Activated naive CD4-positive, alpha-beta T cell treated with Interleukin-2 at 50 U/mL for 16 hours (primary cell): ENCODE results near the gene EFL1.

Experiments
- DNase-seq: peaks from one replicate; pipeline ENCODE4 v3.0.0-alpha.2; 2020

Gene EFL1

GRCh38 chr15:82146990-82147461, 115.5 kb downstream of the EFL1 start:
- no peak for DNase-seq

DNA sequence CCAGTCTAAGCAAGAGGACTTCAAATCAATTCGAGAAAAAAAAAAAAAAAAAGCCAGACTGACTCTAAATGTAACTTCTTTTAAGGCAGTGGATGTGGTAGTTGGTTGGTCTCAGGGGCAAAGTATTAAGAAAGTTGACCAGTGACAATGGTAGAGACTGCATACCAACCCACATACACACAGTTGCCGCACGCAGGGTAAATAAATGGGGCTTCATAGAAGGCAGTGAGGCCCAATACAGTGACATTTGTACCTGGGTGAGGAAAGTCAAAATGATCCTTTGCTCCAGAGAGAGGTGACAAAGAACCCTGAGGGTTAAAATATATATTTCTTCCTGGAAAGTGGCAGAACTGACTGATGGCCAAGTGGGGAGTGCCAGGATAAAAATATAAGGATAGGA, 116.0 kb downstream of the EFL1 start:
- DNase-seq = no peak

DNA sequence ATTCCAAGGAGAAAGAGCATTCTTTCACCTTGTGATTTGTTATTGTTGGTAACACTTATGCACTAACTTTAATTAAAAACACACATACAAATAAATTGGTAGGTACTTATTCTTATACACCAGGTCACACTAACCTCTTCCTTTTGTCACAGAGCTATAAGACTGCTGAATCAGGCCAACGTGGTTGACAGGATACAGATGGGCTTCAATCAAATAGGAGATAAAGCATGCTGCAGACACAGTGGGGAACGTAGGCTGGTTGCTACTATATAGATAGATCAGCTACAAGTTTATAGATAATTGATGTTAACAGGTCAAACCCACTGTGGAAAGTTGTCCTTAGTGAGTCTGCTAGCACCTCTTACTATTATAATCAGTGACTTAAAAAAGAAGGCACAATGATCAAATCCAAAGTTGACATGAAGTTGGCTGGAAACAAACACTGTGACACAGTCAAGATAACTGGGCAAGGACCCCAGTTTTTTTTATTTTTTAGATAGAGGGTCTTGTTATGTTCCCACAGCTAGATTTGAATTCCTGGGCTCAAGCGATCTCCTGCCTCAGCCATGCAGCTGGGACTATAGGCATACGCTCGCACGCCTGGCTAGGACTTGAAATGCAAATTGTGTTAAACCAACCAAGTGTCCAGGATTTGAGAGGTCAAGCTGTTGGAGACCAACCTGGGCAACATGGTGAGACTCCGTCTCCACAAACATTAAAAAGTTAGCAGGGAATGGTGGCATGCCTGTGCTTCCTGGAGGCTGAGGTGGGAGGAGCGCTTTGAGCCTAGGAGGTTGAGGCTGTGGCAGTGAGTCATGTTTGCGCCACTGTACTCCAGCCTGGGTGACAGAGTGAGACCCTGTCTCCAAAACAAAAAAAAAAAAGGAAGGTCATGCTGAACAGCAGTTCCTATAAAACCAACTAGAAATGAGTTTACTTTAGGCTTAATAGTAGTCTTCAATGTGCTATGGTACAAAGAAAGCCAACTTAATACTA, 118.8 kb downstream of the EFL1 start:
- DNase-seq = no peak

GRCh38 chr15:82140886-82141285, 121.6 kb downstream of the EFL1 start:
- no peak for DNase-seq

DNA sequence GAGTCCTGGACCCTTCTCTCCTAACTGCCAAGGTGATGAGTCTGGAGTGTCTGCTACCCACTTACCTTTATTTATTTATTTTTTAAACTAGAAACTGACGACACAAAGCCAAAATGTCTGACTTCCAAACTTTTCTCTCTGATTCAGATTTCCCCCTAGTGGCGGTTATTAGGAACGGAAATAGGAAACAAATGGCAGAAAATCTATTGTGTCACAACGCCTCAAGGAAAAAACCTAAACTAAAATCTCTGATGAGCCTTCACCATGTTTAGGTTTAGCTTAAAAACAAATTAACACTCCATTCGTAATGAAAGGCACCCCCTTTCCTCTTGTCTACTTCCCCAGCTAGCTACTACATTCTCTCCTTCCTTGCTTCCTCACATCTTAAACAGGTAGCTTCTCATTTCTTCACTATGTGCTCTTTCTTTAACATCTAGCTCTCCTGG, 122.7 kb downstream of the EFL1 start:
- no peak for DNase-seq

DNA sequence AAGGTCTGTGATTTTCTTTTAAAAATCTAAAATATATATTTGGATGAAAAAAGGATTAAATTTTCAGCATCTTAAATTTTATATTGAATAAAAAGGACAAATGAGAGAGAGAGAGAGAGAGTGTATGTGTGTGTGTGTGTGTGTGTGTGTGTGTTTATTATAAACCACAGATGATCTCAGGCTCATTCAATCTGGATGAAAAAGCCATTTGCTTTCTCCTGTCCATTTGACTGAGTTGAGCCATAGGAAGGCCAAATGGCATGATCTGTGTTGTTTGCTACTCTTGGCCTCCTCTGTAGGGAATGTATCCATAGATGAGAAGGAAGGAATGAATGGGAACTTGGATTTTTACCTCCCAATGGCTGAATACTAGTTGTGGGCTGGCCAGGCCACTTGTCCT, 124.2 kb downstream of the EFL1 start:
- no peak for DNase-seq

DNA sequence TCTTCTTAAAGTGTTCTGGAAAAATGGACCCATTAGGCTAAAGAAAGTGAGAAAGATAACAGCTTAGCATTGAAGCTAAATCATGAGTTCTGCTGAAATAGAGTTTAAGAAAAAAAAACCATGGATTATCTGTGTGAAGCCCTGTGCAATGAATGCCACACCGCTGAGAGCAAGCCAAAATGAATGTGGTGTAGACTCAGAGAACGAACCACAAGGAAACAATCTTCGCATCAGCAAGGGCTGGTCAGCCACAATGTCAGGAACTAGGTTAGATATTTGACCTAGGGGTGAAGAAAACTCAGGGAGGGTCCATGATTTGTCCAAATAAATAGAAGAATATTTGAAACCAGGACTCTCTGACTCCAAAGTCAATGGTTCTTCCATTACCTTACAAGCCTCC, 125.3 kb downstream of the EFL1 start:
- DNase-seq = no peak

DNA sequence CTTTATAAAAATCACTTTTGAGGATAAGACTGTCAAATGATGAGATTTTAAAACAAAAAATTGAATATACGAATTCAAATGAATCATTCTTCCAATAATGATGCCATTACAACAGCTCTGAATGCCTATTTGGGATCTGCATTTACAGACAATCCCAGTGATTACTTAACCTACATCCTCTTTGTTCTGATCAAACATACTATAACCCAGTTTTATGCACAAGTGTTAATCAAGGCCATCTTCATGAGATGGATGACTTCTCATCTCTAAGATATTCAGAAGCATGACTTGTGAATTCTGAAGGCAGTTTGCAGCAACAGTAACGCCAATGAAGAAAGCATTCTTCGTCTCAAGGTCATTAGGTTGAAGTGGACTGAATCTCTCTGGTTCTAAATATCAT, 126.4 kb downstream of the EFL1 start:
- no peak for DNase-seq

GRCh38 chr15:82135638-82136037, 126.9 kb downstream of the EFL1 start:
- DNase-seq = no peak

GRCh38 chr15:82134461-82134860, 128.1 kb downstream of the EFL1 start:
- DNase-seq = no peak

- no peak for DNase-seq
These were observed 129.3 kb downstream of the EFL1 start for GRCh38 chr15:82133251-82133650.

DNA sequence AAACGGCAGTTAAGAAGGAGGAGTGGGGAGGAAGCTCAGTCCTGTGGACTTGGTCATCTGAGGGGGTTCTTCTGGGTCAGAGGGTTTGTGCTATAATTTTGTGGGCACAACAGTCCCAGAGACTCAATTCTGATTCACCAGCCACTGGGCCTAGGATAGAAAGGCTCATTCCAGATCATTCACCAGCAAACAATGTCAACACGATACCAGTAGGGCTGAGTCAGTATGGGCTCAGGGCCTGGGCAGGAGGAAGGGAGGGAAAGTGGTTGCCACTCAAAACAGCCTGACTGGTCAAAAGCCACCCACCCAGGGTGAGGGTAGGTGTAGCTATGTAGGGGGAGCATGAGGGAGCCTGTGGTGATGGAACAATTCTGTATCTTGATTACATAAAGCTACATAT, 129.8 kb downstream of the EFL1 start:
- DNase-seq = no peak

DNA sequence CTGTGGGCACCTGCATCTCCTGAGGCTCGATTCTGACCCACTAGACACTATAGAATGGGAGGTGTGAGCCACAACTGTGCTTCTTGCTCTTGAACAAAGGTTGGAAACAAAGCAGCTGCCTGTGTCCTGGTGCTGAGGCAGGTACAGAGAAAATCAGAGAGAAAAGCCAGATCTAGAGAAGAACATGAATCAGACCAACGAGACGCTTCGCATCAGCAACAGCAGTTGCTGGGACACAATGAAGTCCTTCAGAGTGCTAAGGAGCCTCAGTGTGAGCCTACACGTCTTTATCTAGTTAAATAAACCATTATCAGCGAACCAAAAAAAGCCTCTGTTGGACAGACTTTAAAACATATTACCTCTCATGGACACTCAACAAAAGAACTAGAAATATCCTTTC, 130.4 kb downstream of the EFL1 start:
- DNase-seq = no peak

GRCh38 chr15:82130248-82130647, 132.3 kb downstream of the EFL1 start:
- DNase-seq = no peak

DNA sequence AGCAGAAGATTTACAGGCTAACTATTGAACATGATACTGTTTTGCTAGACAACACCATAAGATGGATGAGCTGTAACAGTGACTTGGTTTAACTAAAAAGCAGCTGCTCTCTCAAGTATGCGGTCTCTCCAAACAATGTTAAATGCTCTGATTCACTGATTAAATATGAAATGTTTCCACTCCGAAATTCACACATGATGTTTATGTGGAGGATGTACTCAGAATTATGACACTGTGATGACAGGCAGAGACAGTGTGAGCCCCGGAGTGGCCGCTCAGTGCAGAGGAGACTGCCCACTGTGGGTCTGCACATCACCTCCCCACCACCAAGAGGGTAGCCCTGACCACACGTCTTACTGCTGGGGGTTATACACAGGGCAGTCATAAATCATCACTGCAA, 132.8 kb downstream of the EFL1 start:
- DNase-seq = no peak

DNA sequence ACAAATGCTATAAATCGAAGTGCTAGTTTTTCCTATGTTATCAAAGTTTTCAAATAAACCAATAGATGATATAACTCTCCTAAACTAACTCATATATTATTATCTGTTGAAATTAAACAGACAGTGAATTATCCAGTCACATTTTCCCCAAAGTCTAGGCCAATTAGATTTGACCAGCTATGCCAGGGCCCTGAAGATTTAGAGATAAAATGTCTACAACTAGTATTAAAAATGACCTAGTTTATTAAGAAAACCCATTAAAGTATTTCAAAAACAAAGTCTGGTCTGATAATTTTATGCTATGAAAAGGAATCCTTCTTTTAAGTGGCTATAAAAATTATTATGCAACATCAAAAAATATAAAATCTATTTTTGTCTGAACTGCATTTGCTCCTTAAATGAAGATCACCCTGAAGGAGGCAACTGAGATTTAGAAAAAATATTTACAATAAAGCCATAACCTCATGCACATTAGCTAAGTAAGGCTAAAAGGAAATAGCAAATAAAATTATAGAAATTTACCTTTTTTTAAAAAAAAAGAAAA, 133.3 kb downstream of the EFL1 start:
- DNase-seq = no peak

- no peak for DNase-seq
These were observed 134.0 kb downstream of the EFL1 start for GRCh38 chr15:82128401-82129148.

GRCh38 chr15:82127581-82127980, 135.0 kb downstream of the EFL1 start:
- DNase-seq = no peak

GRCh38 chr15:82126346-82126745, 136.2 kb downstream of the EFL1 start:
- DNase-seq = no peak

DNA sequence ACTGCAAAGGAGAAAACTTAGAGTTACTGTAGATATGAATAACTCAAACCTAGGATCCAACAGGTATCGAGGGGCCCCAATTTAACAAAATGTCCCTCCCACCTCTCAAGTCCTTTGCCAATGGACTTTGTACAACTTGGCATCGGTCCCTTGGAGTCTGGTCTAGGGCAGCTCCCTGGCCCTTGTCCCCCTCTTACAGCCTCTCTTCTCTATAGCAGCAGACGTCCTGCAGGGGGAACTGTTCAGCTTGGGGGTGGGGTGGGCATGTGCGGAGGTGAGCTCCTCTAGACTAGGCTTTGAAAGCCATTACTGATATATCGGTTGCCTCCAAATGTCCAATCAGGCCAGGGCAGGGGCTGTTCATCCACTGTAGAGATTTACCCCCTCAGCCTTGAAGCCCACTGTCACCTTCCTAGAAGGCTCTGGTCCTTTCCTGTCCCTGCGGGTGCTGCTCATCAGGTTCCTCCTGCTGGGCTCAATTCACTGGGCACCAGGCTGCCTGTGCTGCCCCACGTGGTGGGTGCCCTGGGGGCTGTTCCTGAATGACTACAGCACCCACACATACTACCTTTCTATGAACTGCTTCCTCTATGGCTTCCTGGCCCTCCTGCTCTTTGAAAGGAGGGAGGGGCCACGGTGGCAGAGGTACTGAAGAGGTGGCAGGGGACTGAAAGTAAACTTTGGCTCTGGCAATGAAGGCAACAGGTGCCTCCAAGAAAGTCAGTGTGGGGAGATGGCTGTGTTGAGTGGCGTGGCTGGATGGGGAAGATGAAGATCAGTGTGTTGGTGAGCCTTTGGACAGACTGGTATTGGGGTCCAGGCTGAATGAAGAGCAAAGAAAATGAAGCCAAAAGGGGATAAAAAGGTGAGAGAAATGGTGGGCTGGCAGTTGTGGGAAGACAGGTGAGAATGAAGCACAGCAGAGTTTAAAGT, 137.9 kb downstream of the EFL1 start:
- no peak for DNase-seq

- DNase-seq = no peak
These were observed 139.7 kb downstream of the EFL1 start for GRCh38 chr15:82122746-82123400.

GRCh38 chr15:82118040-82118439, 144.5 kb downstream of the EFL1 start:
- no peak for DNase-seq
